Left kidney (tissue), 2 donors: ENCODE results near the gene LRP5. TPM values are rescaled to one million over a fixed set of nuclear protein-coding genes. Genes with fewer than 3 reads are reported as not detected.
"Not testable (repeated sequence)": the region's sequence is repeated elsewhere in the genome, so short reads cannot be mapped to it uniquely, and the experiment has no call there.

Experiments
- DNase-seq: peaks from one replicate; pipeline ENCODE4 v3.0.0-alpha.2; 2013
- polyA plus RNA-seq: library from polyadenylated mRNA; unstranded; fragments of 120-200 nt; gene quantifications from one replicate; pipeline ENCODE4 v1.2.1, GENCODE V29; 2013; ENCODE audit not compliant: insufficient read length

LRP5 gene
- polyA plus RNA-seq, 1 donor, result 34.4 TPM

DNA sequence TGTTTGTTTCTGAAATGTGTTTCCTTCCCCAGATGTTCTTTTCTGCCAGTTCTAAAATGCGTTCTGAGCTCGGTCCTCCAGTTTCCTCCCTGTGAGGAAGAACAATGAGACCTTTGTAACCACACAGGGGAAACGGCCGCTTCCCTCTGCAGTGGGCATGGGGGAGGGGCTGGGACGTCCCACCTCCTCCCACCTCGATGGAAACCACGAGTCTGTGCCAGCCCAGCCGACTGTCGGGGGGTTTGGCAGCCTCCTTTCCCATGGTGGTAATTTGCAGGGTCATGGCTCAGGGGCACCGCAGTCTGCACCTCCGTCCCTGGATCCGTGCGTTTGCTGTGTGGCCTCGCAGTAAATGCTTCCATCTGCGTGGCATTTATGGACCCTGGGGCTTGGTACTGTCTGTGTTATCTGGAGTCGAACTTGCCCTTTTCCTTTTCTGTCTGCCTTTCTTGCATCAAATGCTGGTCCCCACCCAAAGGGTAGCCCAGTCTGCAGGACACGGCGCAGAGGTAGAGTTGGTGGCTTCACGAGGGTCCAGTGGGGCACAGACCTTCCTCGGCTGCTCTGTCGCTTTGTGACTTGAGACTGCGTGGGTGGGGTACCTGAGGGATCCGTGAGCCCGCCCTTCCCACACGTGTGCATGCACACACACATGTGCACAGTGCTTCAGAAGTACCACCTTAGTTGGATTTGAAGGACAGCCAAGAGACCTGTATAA is 16.1 kb downstream of the LRP5 start:
- DNase-seq, result peak; percentile 55

GRCh38 chr11:68329536-68329935 is 17.1 kb downstream of the LRP5 start:
- no peak for DNase-seq

GRCh38 chr11:68329978-68330699 is 17.7 kb downstream of the LRP5 start:
- no peak for DNase-seq

GRCh38 chr11:68330700-68331337 is 18.4 kb downstream of the LRP5 start:
- DNase-seq, result no peak

- no peak for DNase-seq
Observed at GRCh38 chr11:68331338-68331947, 19.1 kb downstream of the LRP5 start.

DNA sequence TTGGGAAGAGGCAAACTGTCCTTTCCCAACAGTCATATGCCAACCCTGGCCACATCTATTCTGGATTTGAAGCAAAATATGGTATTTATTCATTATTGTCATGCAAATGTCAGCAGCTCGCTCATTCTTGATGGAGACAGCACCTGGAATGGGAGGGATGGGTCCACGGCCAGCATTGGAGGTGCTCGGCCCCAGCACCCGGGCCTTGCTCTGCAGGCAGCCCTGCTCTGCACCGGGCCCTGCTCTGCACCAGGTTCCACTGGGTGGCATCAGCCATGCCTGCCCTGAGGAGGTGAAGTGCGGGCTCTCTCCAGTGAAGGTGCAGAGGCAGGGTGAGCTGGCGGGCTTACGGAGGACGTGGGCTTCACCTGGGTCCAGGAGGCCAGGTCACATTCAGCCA is 19.8 kb downstream of the LRP5 start:
- DNase-seq, result no peak

- DNase-seq, result no peak
Observed at GRCh38 chr11:68333173-68333572, 20.8 kb downstream of the LRP5 start.

DNA sequence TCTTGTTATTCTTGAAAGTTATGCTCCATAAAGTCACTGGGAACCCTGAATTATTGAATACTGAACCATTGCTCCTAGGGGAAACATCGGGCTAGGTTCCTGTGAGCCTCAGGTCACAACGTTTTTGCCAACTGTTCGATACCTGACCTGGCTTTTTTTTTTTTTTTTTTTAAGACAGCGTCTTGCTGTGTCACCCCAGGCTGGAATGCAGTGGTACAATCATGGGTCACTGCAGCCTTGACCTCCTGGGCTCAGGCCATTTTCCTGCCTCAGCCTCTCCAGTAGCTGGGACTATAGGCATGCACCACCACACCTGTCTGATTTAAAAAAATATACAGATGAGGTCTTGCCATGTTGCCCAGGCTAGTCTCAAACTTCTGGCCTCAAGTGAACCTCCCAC is 22.5 kb downstream of the LRP5 start:
- DNase-seq, result no peak

DNA sequence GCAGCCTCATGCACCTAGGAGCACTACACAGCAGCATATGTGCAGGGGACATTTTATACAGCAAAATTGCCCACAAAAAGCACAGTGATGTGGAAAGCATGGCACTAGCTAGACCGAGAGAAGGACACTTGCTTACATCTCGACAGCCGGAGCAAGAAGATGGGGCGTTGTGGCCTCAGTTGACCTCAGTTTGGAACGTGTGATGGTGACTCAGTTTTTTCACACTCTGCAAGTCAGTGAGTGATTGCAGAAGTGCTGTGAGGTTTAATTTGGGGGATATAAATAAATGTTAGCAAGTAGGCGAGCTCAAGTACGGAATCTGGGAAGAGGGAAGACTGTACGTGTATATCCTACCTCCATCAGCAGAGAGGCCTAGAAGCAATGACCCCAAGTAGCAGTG is 23.3 kb downstream of the LRP5 start:
- DNase-seq, result no peak

DNA sequence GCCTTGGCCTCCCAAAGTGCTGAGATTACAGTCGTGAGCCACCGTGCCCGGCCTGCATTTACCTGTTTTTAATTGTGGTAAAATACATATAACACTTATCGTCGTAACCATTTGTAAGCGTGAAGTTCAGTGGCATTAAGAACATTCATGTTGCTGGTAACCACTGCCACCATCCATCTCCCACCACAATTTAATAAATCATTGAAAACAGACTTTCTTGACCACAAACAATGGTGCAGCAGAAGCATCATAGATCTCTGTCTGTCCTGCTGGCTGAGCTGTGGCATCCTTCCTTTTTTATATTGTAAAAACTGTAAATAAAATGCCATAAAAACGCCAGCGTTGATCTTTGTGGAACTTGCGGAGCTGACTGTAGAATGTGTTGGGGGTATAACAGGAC is 24.3 kb downstream of the LRP5 start:
- no peak for DNase-seq

DNA sequence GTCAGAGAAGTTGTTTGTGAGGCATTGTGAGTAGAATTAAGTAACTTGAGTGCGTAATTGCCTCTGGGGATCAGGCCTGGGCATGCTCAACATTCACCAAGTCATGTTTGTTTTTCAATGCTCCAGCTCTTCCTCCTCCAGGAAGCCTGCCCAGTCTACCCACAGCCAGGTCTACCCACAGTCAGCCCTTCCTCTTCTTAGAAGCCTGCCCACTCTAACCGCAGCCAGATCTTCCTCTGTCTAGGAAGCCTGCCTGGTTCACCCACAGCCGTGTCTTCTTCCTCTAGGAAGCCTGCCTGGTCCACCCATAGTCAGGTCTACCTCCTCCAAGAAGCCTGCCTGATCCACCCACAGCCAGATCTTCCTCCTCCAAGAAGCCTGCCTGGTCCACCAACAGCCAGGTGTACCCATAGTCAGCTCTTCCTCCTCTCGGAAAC is 25.0 kb downstream of the LRP5 start:
- DNase-seq, result no peak

DNA sequence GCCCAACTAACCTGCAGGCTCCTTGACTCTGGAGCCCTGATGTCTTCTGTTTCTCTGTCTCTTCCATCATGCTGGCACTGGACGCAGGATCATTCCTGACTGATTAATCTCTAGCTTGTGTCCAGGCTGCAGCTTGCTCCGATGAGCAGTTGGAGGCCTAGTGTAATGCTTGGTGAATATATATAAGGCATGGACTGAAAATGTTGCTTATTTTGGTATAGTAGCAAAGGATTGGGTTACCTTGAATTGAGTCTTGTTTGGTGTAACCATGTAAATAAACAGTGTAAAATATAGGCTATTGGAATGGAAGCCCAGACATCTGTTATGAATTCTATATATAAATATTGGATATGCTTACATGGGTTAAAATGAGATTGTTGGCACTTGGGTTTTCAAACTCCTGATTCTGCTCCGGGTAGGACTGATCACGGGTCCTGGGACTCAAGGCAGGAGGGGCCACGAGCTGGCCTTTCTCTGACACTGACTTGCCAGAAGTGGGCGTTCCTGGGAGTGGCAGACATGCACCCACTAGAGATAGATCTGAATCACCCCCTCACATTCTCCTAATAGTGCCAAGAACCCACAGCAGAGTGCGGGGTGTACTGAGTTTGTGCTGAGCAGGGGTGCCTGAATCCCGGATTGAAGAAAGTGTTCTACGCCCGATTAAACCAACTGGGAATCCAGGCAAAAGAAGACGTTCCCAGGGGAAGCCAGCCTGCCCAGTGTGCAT is 25.8 kb downstream of the LRP5 start:
- no peak for DNase-seq

DNA sequence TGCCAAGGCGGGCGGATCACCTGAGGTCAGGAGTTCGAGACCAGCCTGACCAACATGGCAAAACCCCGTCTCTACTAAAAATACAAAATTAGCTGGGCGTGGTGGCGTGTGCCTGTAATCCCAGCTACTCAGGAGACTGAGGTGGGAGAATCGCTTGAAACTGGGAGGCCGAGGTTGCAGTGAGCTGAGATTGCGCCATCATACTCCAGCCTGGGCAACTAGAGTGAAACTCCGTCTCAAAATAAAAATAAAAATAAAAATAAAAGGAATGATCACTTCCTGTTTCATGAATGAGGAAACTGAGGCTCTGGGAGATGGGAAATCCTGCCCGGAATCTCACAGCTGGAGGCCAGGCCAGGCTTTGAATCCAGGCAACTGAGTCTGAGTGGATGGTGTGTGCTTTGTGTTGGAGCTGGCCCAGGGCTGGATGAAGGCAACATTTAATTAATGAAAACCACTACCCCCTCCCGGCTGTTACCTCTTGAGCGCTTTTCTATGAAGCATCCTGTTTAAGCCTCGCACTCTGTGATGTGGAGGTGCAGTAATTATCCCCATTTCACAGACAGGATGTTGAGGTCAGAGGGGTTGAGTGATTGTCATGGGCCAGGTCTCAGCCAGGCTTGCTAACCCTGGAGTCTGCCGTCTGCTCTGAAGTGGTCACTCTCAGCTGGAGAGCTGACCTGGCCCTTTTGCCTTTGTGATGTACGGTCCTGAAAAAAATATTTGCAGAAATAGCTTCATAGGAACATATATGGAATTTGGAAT is 27.8 kb downstream of the LRP5 start:
- DNase-seq, result no peak

GRCh38 chr11:68340784-68341556 is 28.6 kb downstream of the LRP5 start:
- DNase-seq, result no peak

DNA sequence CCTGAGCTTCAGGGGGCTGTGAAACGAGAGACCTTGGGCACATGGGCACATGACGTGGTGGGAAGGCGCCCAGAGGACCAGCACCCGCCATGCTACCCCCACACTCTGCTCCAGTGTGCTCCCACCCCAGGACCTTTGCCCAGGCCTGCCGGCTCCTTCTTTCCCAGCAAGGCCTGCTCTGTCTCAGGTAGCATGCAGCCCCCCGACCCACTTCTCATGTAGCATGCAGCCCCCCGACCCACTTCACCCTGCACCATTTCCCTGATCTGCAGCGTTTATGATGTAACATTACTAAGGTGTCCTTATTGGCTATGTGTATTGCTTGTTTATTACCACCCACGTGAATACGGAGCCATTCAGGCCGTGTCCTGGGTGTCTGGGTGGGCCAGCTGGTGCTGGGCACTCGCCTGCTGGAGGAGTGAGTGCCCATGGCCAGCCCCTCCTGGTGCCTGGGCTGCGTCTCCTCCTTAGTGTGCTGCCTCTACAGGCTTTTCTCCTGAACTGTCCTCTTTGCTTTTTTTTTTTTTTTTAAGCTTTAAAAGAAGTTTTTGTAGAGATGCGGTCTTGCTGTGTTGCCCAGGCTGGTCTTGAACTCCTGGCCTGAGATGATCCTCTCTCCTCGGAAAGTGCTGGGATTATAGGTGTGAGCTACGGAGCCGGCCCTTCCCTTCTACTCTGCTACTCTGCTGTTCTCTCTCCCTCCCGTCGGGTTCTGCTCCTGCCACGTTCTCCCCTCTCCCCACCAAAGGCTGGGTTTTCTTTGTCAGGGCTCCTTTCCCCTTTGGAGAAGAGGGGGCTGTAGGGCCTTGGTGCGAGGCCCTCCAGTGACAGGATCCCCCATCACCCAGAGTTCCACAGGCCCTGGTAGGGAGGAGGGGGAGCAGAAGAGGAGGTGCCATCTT is 29.4 kb downstream of the LRP5 start:
- no peak for DNase-seq

GRCh38 chr11:68342459-68343158 is 30.2 kb downstream of the LRP5 start:
- DNase-seq, result peak; percentile 62

DNA sequence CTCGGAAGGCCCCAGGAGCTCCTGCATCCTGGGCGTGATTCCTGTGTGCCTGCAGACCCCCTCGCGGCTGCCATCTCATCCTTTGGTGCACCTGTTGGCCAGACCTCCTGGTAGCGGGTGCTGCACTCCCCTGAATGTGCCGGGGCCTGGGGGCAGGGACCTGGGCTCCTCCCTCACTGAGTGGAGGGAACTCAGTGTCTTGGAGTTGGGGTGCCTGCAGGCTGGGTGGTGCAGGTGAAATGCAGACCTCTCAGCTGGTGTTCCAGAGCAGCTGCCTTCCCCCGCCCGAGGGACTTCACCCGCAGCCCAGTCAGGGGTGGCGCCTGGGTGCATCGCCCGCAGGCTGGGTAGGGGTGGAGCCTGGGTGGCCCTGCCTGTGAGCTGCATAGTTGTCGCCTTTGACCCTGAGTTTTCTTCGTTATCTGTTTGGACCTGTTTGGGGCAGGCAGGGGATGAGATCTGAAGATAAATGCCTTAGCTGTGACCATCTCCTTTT is 31.4 kb downstream of the LRP5 start:
- no peak for DNase-seq

DNA sequence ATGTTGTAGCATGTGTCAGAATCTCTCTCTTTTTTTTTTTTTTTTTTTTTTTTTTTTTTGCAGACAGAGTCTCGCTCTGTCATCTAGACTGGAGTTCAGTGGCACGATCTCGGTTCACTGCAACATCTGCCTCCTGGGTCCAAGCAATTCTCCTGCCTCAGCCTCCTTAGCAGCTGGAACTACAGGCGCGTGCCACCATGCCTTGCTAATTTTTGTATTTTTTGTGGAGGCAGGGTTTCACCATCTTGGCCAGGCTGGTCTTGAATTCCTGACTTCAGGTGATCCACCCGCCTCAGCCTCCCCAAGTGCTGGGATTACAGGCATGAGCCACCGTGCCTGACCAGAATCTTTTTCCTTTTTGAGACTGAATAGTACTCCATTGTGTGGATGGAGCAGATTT is 32.4 kb downstream of the LRP5 start:
- not testable (repeated sequence) for DNase-seq
